Glutamatergic neuron (in vitro differentiated cells): Measurements from ENCODE around the gene ABHD16B. TPM values are rescaled to one million over a fixed set of nuclear protein-coding genes. Genes with fewer than 3 reads are reported as not detected.
A peak's percentile ranks its signal among the peaks of the same experiment; 100 is the strongest.

Experiments used
- DNase-seq: peaks from one replicate; pipeline ENCODE4 v3.0.0; 2022
- H3K27ac Mint-ChIP-seq: one replicate; pipeline ENCODE4 v1.8.0; 2020; ENCODE audit warnings: mild to moderate bottlenecking, mixed read lengths, inconsistent platforms; ENCODE audit not compliant: unreplicated experiment
- H3K27me3 Mint-ChIP-seq: one replicate; pipeline ENCODE4 v1.8.0; 2020; ENCODE audit warnings: mild to moderate bottlenecking, moderate library complexity, mixed read lengths, inconsistent platforms; ENCODE audit not compliant: unreplicated experiment
- H3K36me3 Mint-ChIP-seq: one replicate; pipeline ENCODE4 v1.8.0; 2020; ENCODE audit warnings: mild to moderate bottlenecking, mixed read lengths, inconsistent platforms; ENCODE audit not compliant: unreplicated experiment
- H3K4me1 Mint-ChIP-seq: one replicate; pipeline ENCODE4 v1.8.0; 2020; ENCODE audit warnings: mild to moderate bottlenecking, low read depth, mixed read lengths, inconsistent platforms; ENCODE audit not compliant: unreplicated experiment
- H3K4me3 Mint-ChIP-seq: one replicate; pipeline ENCODE4 v1.8.0; 2020; ENCODE audit warnings: mild to moderate bottlenecking, mixed read lengths, inconsistent platforms; ENCODE audit not compliant: unreplicated experiment
- H3K9me3 Mint-ChIP-seq: one replicate; pipeline ENCODE4 v1.8.0; 2020; ENCODE audit warnings: mild to moderate bottlenecking, moderate library complexity, mixed read lengths, inconsistent platforms; ENCODE audit not compliant: unreplicated experiment
- CTCF ChIP-seq: fragments of 200-600 bp; sonication (generic); IDR thresholded peaks from one replicate; pipeline ENCODE4 v1.5.0; 2021; ENCODE audit not compliant: partially characterized antibody, unreplicated experiment
- total RNA-seq: library from RNA; stranded (reverse); fragmentation: NEBNext Ultra II Directional; extraction: Animal tissue kit (Norgen Biotek cat#: 25700); gene quantifications from one replicate; pipeline ENCODE4 v1.2.1, GENCODE V29; 2021; ENCODE audit not compliant: unreplicated experiment

The ABHD16B gene
- total RNA-seq, 1 donor from 2014 or later = not detected

GRCh38 chr20:63834491-63834880 lies 26.8 kb upstream of the ABHD16B start:
- H3K4me3 Mint-ChIP-seq = no peak overlapping the region
- H3K4me1 Mint-ChIP-seq = peaks cover 14% of the 10 kb centered on the region
- H3K36me3 Mint-ChIP-seq = no peaks in the 10 kb centered on the region
- peaks cover 11% of the 10 kb centered on the region for H3K27me3 Mint-ChIP-seq
- DNase-seq = peak; percentile 30
- no peak for TF ChIP-seq CTCF
- peak overlapping the region; percentile 91 for H3K27ac Mint-ChIP-seq
- H3K9me3 Mint-ChIP-seq = peaks cover 14% of the 10 kb centered on the region

- H3K9me3 Mint-ChIP-seq = peaks cover 9% of the 10 kb centered on the region
- H3K4me3 Mint-ChIP-seq = peak overlapping the region; percentile 75
- DNase-seq = peak; percentile 94
- H3K4me1 Mint-ChIP-seq = peaks cover 14% of the 10 kb centered on the region
- peaks cover 6% of the 10 kb centered on the region for H3K27me3 Mint-ChIP-seq
- H3K36me3 Mint-ChIP-seq = no peaks in the 10 kb centered on the region
- H3K27ac Mint-ChIP-seq = peak overlapping the region; percentile 91
- TF ChIP-seq CTCF = no peak
These were observed 26.1 kb upstream of the ABHD16B start for GRCh38 chr20:63835021-63835858.

- DNase-seq = peak; percentile 72
- peaks cover 6% of the 10 kb centered on the region for H3K27me3 Mint-ChIP-seq
- peaks cover 9% of the 10 kb centered on the region for H3K9me3 Mint-ChIP-seq
- H3K4me3 Mint-ChIP-seq = no peak overlapping the region
- peak overlapping the region; percentile 77 for H3K27ac Mint-ChIP-seq
- H3K4me1 Mint-ChIP-seq = peaks cover 16% of the 10 kb centered on the region
- TF ChIP-seq CTCF = no peak
- no peaks in the 10 kb centered on the region for H3K36me3 Mint-ChIP-seq
These were observed 24.6 kb upstream of the ABHD16B start for GRCh38 chr20:63836458-63837344.

- peak overlapping the region; percentile 43 for H3K27ac Mint-ChIP-seq
- no peaks in the 10 kb centered on the region for H3K36me3 Mint-ChIP-seq
- H3K27me3 Mint-ChIP-seq = peaks cover 8% of the 10 kb centered on the region
- DNase-seq = no peak
- no peak overlapping the region for H3K4me3 Mint-ChIP-seq
- peaks cover 12% of the 10 kb centered on the region for H3K9me3 Mint-ChIP-seq
- TF ChIP-seq CTCF = no peak
- peaks cover 16% of the 10 kb centered on the region for H3K4me1 Mint-ChIP-seq
These were observed 23.8 kb upstream of the ABHD16B start for GRCh38 chr20:63837479-63837878.

GRCh38 chr20:63839620-63840019 lies 21.7 kb upstream of the ABHD16B start:
- Mint-ChIP-seq H3K36me3 (no peaks in the 10 kb centered on the region), H3K9me3 (peaks cover 4% of the 10 kb centered on the region), H3K27me3 (peaks cover 10% of the 10 kb centered on the region), H3K4me3 (no peak overlapping the region), H3K4me1 (peaks cover 10% of the 10 kb centered on the region), H3K27ac (no peak overlapping the region)
- DNase-seq = no peak
- TF ChIP-seq CTCF = no peak
